Measurements from ENCODE around the gene SLC9A7. TPM values are rescaled to one million over a fixed set of nuclear protein-coding genes. Genes with fewer than 3 reads are reported as not detected.

The SLC9A7 gene
- total RNA-seq, 1 donor from 2014 or later, result 10.7 TPM

GRCh38 chrX:46620505-46620904 lies 138.4 kb downstream of the SLC9A7 start:
- DNase-seq (ENCODE audit: low read depth), result no peak
- no peak overlapping the region for H3K4me3 ChIP-seq (ENCODE audit: low read depth, low read length)
- TF ChIP-seq CTCF (conservative IDR thresholded peaks at IDR 0.05; ENCODE audit: low read depth, low read length), result no peak

- no peak for TF ChIP-seq CTCF (conservative IDR thresholded peaks at IDR 0.05; ENCODE audit: low read depth, low read length)
- H3K4me3 ChIP-seq (ENCODE audit: low read depth, low read length), result no peak overlapping the region
- no peak for DNase-seq (ENCODE audit: low read depth)
These were observed 140.0 kb downstream of the SLC9A7 start for GRCh38 chrX:46618947-46619346.

GRCh38 chrX:46617906-46618305 lies 141.0 kb downstream of the SLC9A7 start:
- no peak for TF ChIP-seq CTCF (conservative IDR thresholded peaks at IDR 0.05; ENCODE audit: low read depth, low read length)
- DNase-seq (ENCODE audit: low read depth), result no peak
- H3K4me3 ChIP-seq (ENCODE audit: low read depth, low read length), result no peak overlapping the region

GRCh38 chrX:46611658-46612362 lies 147.1 kb downstream of the SLC9A7 start:
- H3K4me3 ChIP-seq (ENCODE audit: low read depth, low read length), result no peak overlapping the region
- no peak for TF ChIP-seq CTCF (conservative IDR thresholded peaks at IDR 0.05; ENCODE audit: low read depth, low read length)
- DNase-seq (ENCODE audit: low read depth), result no peak

GRCh38 chrX:46610070-46610658 lies 148.8 kb downstream of the SLC9A7 start:
- TF ChIP-seq CTCF (conservative IDR thresholded peaks at IDR 0.05; ENCODE audit: low read depth, low read length), result no peak
- DNase-seq (ENCODE audit: low read depth), result no peak
- no peak overlapping the region for H3K4me3 ChIP-seq (ENCODE audit: low read depth, low read length)

- no peak for DNase-seq (ENCODE audit: low read depth)
These were observed 151.0 kb downstream of the SLC9A7 start for GRCh38 chrX:46607916-46608315.

More at GRCh38 chrX:46607916-46608315, 151.0 kb downstream of the SLC9A7 start:
- no peak overlapping the region for H3K4me3 ChIP-seq (ENCODE audit: low read depth, low read length)
- no peak for TF ChIP-seq CTCF (conservative IDR thresholded peaks at IDR 0.05; ENCODE audit: low read depth, low read length)

All from epithelial cell of proximal tubule (primary cell).